Fibroblast of lung (primary cell): ENCODE measurements around the gene TSPAN9.

Experiments used
- CTCF ChIP-seq, 2 donors: IDR thresholded peaks in 1 of 2; conservative IDR thresholded peaks in 1 of 2; 1 replicate in 1 of 2; 2 replicates in 1 of 2; pipeline ENCODE4 v1.5.1; 2011 to 2012; ENCODE audit warnings: low read length in 2 of 2, control low read depth in 1 of 2, inconsistent platforms in 1 of 2, low read depth in 1 of 2, mild to moderate bottlenecking in 1 of 2
- EZH2 ChIP-seq: IDR thresholded peaks from 2 replicates; pipeline ENCODE4 v1.5.1; 2012; ENCODE audit warnings: low read length, control low read depth, mild to moderate bottlenecking; ENCODE audit errors: missing control alignments

GRCh38 chr12:3273409-3273853, 196.3 kb downstream of the TSPAN9 start:
- TF ChIP-seq CTCF (conservative IDR thresholded peaks at IDR 0.05 in 1 of 2, IDR thresholded peaks at IDR 0.05 in 1 of 2; ENCODE audit: low read depth in 1 of 2, low read length in 2 of 2): no peak
- no peak for TF ChIP-seq EZH2
